ENCODE measurements around the gene GPC2.
"Not testable (repeated sequence)": the region's sequence is repeated elsewhere in the genome, so short reads cannot be mapped to it uniquely, and the experiment has no call there.

GPC2 gene

DNA sequence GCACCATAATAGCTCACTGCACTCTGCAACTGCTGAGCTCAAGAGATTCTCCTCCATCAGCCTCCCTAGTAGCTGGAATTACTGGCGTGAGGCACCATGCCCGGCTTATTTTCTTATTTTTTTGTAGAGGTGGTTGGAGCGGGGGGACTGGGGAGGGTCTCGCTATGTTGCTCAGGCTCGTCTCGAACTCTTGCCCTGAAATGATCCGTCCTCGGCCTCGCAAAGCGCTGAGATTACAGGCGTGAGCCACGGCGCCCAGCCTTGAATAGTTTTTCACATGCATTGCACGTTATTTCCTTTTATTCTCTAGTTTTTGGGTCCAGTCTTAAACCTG is 29.0 kb downstream of the GPC2 start:
- DNase-seq: no peak

- no peak for DNase-seq
Observed at GRCh38 chr7:100147278-100147677, 29.9 kb downstream of the GPC2 start.

GRCh38 chr7:100146350-100146749 is 30.8 kb downstream of the GPC2 start:
- not testable (repeated sequence) for DNase-seq

GRCh38 chr7:100142461-100142860 is 34.7 kb downstream of the GPC2 start:
- no peak for DNase-seq

DNA sequence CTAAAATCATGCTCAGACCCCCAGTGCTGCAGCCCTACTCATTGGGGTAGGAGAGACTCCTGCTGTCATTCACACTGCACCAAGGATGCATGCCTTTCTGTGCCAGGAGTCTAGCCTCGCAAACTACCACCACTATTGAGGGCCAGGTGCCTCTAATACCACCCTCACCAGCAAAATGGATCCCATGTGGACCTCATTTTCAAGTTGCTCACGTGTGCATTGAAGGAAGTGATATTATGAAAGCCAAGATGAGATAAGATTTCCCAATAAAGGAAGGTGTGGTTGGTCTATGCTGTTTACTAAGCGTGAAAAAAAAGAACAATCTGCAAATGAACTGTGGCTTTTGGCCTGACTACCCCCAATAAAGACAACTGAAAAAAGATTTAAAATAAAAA is 35.6 kb downstream of the GPC2 start:
- no peak for DNase-seq

GRCh38 chr7:100137851-100138760 is 39.1 kb downstream of the GPC2 start:
- no peak for DNase-seq

GRCh38 chr7:100132697-100133151 is 44.5 kb downstream of the GPC2 start:
- DNase-seq: peak; percentile 72

GRCh38 chr7:100132126-100132525 is 45.1 kb downstream of the GPC2 start:
- no peak for DNase-seq

DNA sequence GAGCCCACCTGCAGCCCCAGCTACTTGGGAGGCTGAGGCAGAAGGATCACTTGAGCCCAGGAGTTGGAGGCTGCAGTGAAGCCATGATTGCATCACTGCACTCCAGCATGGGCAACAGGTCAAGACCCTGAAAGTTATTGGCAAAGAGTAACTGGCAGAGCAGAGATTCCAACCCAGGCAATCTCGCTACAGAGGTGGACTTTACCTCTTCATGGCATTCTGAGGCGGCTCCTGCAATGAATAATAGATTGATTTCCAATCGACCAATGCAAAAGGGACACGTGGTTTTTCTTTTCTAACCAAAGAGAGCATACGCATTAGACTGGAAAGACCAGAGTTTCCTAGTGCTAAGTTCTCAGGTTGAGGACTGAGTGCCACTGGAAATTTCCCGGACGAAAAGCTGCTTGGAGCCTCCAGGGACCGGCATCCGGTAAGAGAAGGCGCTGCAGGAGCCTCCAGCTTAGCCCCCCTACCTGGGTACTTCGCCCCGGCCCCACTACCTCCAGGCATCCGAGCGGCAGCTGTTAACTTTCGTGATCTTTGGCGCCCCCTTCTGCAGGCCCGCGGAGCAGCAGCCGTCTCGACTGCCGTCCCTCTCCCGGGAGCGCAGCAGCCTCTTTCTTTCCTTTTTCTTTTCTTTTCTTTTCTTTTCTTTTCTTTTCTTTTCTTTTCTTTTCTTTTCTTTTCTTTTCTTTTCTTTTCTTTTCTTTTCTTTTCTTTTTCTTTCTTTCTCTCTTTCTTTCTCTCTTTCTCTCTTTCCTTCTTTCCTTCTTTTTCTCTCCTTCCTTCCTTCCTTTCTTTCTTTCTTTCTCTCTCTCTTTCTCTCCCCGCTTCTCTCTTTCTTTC is 46.4 kb downstream of the GPC2 start:
- DNase-seq: peak; percentile 94

GRCh38 chr7:100130220-100130607 is 47.0 kb downstream of the GPC2 start:
- not testable (repeated sequence) for DNase-seq

DNA sequence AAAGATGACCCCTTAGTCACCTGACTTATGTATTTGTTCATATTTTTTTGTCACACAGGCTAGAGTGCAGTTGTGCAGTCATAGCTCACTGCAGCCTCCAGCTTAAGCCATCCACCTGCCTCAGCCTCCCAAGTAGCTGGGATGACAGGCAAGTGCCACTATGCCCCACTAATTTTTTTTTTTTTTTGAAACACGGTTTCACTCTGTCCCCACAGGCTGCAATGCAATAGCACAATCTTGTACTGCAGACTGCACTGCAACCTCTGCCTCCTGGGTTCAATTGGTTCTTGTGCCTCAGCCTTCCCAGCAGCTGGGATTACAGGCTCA is 48.6 kb downstream of the GPC2 start:
- DNase-seq: no peak

- DNase-seq: peak; percentile 43
Observed at GRCh38 chr7:100127866-100128636, 49.1 kb downstream of the GPC2 start.

DNA sequence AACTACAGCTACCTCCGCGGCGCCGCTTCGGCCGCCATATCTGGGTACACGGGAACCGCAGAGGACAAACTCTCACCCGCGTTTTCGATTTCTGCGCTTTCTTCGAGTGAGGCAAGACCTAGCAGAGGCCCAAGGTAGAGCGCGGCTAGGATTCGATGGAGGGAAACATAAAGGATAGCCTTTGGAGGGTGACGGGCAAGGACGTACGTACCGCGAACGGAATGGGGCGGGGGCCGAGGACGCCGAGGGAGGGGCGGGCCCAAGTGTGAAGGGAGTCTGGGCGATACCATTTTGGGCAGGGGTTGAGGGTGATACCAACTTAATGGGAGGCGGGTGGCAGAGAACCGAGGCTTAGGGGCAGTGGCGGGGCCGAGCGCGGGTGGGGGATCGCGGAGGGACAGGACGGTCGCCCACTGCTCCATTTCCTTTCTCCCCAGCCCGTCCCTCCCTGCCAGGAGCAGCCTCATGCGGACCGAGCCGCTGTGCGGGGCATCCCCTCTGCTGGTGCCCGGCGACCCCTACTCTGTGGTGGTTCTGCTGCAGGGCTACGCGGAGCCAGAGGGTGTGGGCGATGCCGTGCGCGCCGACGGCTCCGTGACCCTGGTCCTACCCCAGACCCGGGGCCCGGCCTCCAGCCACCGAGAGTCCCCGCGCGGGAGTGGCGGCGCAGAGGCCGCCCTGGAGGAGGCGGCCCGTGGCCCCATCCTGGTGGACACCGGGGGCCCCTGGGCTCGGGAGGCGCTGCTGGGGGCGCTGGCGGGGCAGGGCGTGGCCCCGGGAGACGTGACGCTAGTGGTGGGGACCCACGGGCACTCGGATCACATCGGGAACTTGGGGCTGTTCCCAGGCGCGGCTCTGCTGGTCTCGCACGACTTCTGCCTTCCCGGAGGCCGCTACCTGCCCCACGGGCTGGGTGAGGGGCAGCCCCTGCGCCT is 50.0 kb downstream of the GPC2 start, which contains the start of gene MBLAC1:
TSS of gene MBLAC1 (plus strand) at position 37 of the 935 bp plus-strand sequence. CDS start at position 466, 429 bp downstream.
- peak; percentile 96 for DNase-seq

DNA sequence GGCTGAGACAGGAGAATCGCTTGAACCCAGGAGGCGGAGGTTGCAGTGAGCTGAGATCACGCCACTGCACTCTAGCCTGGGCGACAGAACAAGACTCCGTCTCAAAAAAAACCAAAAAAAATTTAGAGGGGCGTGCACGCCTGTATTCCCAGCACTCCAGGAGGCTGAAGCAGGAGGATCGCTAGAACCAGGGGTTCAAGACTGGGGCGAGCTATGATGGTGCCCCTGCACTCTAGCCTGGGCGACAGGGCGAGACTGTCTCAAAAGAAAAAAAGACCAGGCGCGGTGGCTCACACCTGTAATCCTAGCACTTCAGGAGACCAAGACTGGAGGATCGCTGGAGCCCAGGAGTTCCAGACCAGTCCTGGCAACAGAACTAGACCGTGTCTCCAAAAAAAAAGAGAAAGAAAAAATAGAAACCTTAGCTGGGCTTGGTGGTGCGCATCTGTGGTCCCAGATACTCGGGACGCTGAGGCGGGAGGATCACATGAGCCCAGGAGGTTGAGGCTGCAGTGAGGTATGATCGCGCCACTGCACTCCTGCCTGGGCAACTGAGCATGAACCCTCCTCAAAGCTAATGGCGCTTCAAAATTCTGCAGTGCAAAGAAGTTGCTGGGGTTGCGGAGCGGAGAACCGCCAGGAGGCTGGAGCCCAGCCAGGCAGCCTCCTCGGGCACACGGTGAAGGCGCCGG is 50.8 kb downstream of the GPC2 start:
- no peak for DNase-seq

DNA sequence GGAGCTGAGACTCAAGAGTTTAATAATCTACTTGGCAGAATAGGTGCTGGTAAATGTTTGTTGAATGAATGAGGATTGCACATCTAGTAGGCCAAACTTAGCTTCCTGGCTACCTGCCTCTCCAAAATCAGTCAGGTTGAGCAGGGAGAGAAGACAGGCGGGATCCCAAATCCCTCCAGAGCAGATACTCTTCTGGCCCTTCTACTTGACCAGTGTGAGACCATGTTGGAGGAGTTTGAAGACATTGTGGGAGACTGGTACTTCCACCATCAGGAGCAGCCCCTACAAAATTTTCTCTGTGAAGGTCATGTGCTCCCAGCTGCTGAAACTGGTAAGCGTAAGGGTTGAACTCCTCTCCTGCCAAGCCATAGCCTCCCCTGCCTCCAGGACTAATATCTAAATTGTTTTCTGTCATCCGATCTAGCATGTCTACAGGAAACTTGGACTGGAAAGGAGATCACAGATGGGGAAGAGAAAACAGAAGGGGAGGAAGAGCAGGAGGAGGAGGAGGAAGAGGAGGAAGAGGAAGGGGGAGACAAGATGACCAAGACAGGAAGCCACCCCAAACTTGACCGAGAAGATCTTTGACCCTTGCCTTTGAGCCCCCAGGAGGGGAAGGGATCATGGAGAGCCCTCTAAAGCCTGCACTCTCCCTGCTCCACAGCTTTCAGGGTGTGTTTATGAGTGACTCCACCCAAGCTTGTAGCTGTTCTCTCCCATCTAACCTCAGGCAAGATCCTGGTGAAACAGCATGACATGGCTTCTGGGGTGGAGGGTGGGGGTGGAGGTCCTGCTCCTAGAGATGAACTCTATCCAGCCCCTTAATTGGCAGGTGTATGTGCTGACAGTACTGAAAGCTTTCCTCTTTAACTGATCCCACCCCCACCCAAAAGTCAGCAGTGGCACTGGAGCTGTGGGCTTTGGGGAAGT is 52.6 kb downstream of the GPC2 start:
- no peak for DNase-seq

DNA sequence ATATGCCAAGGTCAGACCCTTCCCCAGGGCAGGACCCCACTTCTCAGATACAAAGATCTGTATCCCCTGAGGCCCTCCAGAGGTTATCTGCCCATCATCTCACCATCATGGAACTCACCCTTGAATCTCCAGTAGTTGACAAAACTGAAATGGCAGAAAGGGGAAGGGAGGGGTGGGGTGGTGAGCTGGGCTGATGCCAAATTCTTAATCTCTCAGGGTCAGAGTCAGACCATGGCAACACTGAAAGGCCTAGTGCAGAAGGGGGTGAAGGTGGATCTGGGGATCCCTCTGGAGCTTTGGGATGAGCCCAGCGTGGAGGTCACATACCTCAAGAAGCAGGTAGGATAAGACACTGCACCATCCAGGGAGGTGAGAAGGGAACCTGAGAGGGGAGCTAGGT is 54.6 kb downstream of the GPC2 start:
- DNase-seq: no peak

DNA sequence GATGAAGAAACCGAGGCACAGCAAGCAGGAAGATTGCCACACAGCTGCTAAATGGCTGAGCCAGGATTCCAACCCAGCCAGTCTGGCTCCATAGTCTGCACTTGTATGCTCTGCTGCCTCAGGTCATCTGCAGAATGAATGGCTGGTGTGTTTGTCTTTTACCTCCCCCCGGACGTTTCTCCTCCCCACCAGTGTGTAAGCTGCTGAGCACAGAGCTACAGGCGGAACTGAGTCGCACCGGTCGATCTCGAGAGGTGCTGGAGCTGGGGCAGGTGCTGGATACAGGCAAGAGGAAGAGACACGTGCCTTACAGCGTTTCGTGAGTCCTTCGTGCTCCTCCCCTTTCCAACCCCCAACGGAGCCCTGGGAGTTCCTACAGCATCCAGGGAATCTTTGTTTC is 55.1 kb downstream of the GPC2 start:
- DNase-seq: no peak

DNA sequence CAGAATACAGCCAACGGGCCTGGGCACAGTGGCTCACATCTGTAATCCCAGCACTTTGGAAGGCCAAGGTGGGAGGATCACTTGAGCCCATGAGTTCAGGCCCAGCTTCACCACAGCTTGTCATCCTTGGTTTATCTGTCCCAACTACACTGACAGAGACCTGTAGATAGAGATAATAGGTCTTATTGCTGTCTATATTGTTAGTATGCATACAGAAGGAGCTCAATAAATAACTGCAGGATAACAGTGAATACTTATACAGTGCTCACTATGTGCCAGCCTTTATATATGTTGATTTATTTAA is 56.5 kb downstream of the GPC2 start:
- DNase-seq: no peak

GRCh38 chr7:100119970-100120732 is 57.0 kb downstream of the GPC2 start:
- DNase-seq: peak; percentile 79

Measured in stimulated activated CD8-positive, alpha-beta memory T cell treated with anti-CD3 and anti-CD28 coated beads, Interleukin-4, amount 100 ng/mL, for 48 hours (primary cell).